Measurements from ENCODE around the gene RAB3A.

The RAB3A gene

GRCh38 chr19:18173572-18174288 is 30.1 kb downstream of the RAB3A start, which contains the start of gene IFI30:
Gene IFI30, plus strand, starts transcription at chr19:18173813. Its CDS starts 29 bp downstream, at chr19:18173842.
- DNase-seq (ENCODE audit: extremely low read depth, insufficient read length): peak; percentile 92
- H3K27me3 ChIP-seq (replicated peaks; ENCODE audit: control insufficient read depth, insufficient read depth, low read length): no peaks in the 10 kb centered on the region
- H3K4me3 ChIP-seq (replicated peaks; ENCODE audit: low read depth, low read length): peak within 1 kb of the TSS; percentile 81
- peaks cover 19% of the 10 kb centered on the region for H3K36me3 ChIP-seq (ENCODE audit: control insufficient read depth, insufficient read depth, low read length)
- no peak for TF ChIP-seq CTCF (IDR thresholded peaks at IDR 0.05; ENCODE audit: insufficient read depth, low read length, poor library complexity, severe bottlenecking)

- H3K4me3 ChIP-seq (replicated peaks; ENCODE audit: low read depth, low read length): peak overlapping the region; percentile 81
- H3K27me3 ChIP-seq (replicated peaks; ENCODE audit: control insufficient read depth, insufficient read depth, low read length): no peaks in the 10 kb centered on the region
- no peak for TF ChIP-seq CTCF (IDR thresholded peaks at IDR 0.05; ENCODE audit: insufficient read depth, low read length, poor library complexity, severe bottlenecking)
- peaks cover 19% of the 10 kb centered on the region for H3K36me3 ChIP-seq (ENCODE audit: control insufficient read depth, insufficient read depth, low read length)
- no peak for DNase-seq (ENCODE audit: extremely low read depth, insufficient read length)
These were observed 30.7 kb downstream of the RAB3A start for GRCh38 chr19:18173054-18173571.

- H3K27me3 ChIP-seq (replicated peaks; ENCODE audit: control insufficient read depth, insufficient read depth, low read length): no peaks in the 10 kb centered on the region
- no peak for TF ChIP-seq CTCF (IDR thresholded peaks at IDR 0.05; ENCODE audit: insufficient read depth, low read length, poor library complexity, severe bottlenecking)
- DNase-seq (ENCODE audit: extremely low read depth, insufficient read length): no peak
- peaks cover 17% of the 10 kb centered on the region for H3K36me3 ChIP-seq (ENCODE audit: control insufficient read depth, insufficient read depth, low read length)
- no peak overlapping the region; the same call in 1 of the 2 replicates for H3K4me3 ChIP-seq (replicated peaks; ENCODE audit: low read depth, low read length)
These were observed 31.4 kb downstream of the RAB3A start for GRCh38 chr19:18172331-18173053.

- TF ChIP-seq CTCF (IDR thresholded peaks at IDR 0.05; ENCODE audit: insufficient read depth, low read length, poor library complexity, severe bottlenecking): no peak
- peaks cover 10% of the 10 kb centered on the region for H3K36me3 ChIP-seq (ENCODE audit: control insufficient read depth, insufficient read depth, low read length)
- H3K27me3 ChIP-seq (replicated peaks; ENCODE audit: control insufficient read depth, insufficient read depth, low read length): no peaks in the 10 kb centered on the region
- DNase-seq (ENCODE audit: extremely low read depth, insufficient read length): peak; percentile 68
- no peak overlapping the region for H3K4me3 ChIP-seq (replicated peaks; ENCODE audit: low read depth, low read length)
These were observed 32.1 kb downstream of the RAB3A start for GRCh38 chr19:18171605-18172327.

GRCh38 chr19:18170714-18171255 is 33.1 kb downstream of the RAB3A start:
- TF ChIP-seq CTCF (IDR thresholded peaks at IDR 0.05; ENCODE audit: insufficient read depth, low read length, poor library complexity, severe bottlenecking): no peak
- peak; percentile 80 for DNase-seq (ENCODE audit: extremely low read depth, insufficient read length)
- no peaks in the 10 kb centered on the region for H3K27me3 ChIP-seq (replicated peaks; ENCODE audit: control insufficient read depth, insufficient read depth, low read length)
- H3K4me3 ChIP-seq (replicated peaks; ENCODE audit: low read depth, low read length): no peak overlapping the region
- H3K36me3 ChIP-seq (ENCODE audit: control insufficient read depth, insufficient read depth, low read length): peaks cover 9% of the 10 kb centered on the region
